Mesendoderm (in vitro differentiated cells): ENCODE measurements around the gene CBY2.
A peak's percentile ranks its signal among the peaks of the same experiment; 100 is the strongest.

Experiments used
- DNase-seq: peaks from one replicate; pipeline ENCODE4 v3.0.0; 2013
- H2AK5ac ChIP-seq: 2 replicates; pipeline ENCODE4 v1.6.1; 2013; ENCODE audit warnings: low read length, inconsistent platforms
- H2BK120ac ChIP-seq: 2 replicates; pipeline ENCODE4 v1.6.1; 2013; ENCODE audit warnings: low read depth, mild to moderate bottlenecking, low read length, moderate library complexity, mixed read lengths
- H2BK15ac ChIP-seq: replicated peaks from 2 replicates; pipeline ENCODE4 v1.6.1; 2013; ENCODE audit warnings: low read depth, mild to moderate bottlenecking, moderate library complexity
- H2BK5ac ChIP-seq: 2 replicates; pipeline ENCODE4 v1.6.1; 2013; ENCODE audit warnings: low read length, inconsistent platforms
- H3K18ac ChIP-seq: 2 replicates; pipeline ENCODE4 v1.6.1; 2013; ENCODE audit warnings: mild to moderate bottlenecking, low read length, mixed read lengths
- H3K23ac ChIP-seq: one replicate; pipeline ENCODE4 v1.6.1; 2013; ENCODE audit warnings: low read length
- H3K27ac ChIP-seq: 2 replicates; pipeline ENCODE4 v1.5.1; 2013; ENCODE audit warnings: low read depth, mild to moderate bottlenecking, inconsistent platforms, low read length, moderate library complexity
- H3K27me3 ChIP-seq: 2 replicates; pipeline ENCODE4 v1.6.1; 2013; ENCODE audit warnings: low read length, control low read depth, mild to moderate bottlenecking, inconsistent platforms; ENCODE audit not compliant: insufficient read depth, poor library complexity
- H3K36me3 ChIP-seq: 2 replicates; pipeline ENCODE4 v1.6.1; 2013; ENCODE audit warnings: low read length, inconsistent platforms; ENCODE audit not compliant: control insufficient read depth, insufficient read depth
- H3K4ac ChIP-seq: one replicate; pipeline ENCODE4 v1.6.1; 2013; ENCODE audit warnings: low read depth, mild to moderate bottlenecking, low read length, moderate library complexity
- H3K4me1 ChIP-seq: 2 replicates; pipeline ENCODE4 v1.6.1; 2013; ENCODE audit warnings: low read depth, low read length, inconsistent platforms; ENCODE audit not compliant: control insufficient read depth
- H3K4me2 ChIP-seq: 2 replicates; pipeline ENCODE4 v1.6.1; 2013; ENCODE audit warnings: low read length
- H3K4me3 ChIP-seq: 2 replicates; pipeline ENCODE4 v1.5.1; 2013; ENCODE audit warnings: mild to moderate bottlenecking, low read length
- H3K56ac ChIP-seq: one replicate; pipeline ENCODE4 v1.6.1; 2013; ENCODE audit warnings: low read length
- H3K79me1 ChIP-seq: 2 replicates; pipeline ENCODE4 v1.6.1; 2013; ENCODE audit warnings: low read length, inconsistent platforms
- H3K79me2 ChIP-seq: 2 replicates; pipeline ENCODE4 v1.6.1; 2013; ENCODE audit warnings: mild to moderate bottlenecking, low read length; ENCODE audit not compliant: control insufficient read depth, insufficient read depth
- H3K9ac ChIP-seq: 2 replicates; pipeline ENCODE4 v1.6.1; 2013; ENCODE audit warnings: low read length, inconsistent platforms
- H4K5ac ChIP-seq: one replicate; pipeline ENCODE4 v1.6.1; 2013; ENCODE audit warnings: low read length
- H4K8ac ChIP-seq: one replicate; pipeline ENCODE4 v1.6.1; 2013; ENCODE audit warnings: low read depth, mild to moderate bottlenecking, control low read depth, low read length, moderate library complexity
- WGBS: extraction: QIAGEN DNeasy Blood & Tissue Kit; methylation state at CpG from one replicate; pipeline ENCODE4 v1.1.7; 2013; ENCODE audit warnings: low lambda C conversion rate, missing lambda C conversion rate; ENCODE audit not compliant: insufficient coverage; ENCODE audit errors: extremely low coverage; 5-methylcytosine and 5-hydroxymethylcytosine counted together

The CBY2 gene

GRCh38 chr13:45733361-45733760, 31.2 kb downstream of the CBY2 start:
- H2BK120ac ChIP-seq: no peak overlapping the region
- H4K5ac ChIP-seq: no peak overlapping the region
- no peak overlapping the region for H2BK5ac ChIP-seq
- H3K79me2 ChIP-seq: no peaks in the 10 kb centered on the region
- H3K4ac ChIP-seq: no peak overlapping the region
- no peak overlapping the region for H2BK15ac ChIP-seq
- no peak overlapping the region for H4K8ac ChIP-seq
- no peak overlapping the region for H3K4me2 ChIP-seq
- no peak overlapping the region for H2AK5ac ChIP-seq
- no CpG with 5 or more reads among the region's 5 CpGs for WGBS
- no peak overlapping the region for H3K18ac ChIP-seq
- H3K36me3 ChIP-seq: no peaks in the 10 kb centered on the region
- H3K56ac ChIP-seq: no peak overlapping the region
- H3K27me3 ChIP-seq: no peaks in the 10 kb centered on the region
- no peaks in the 10 kb centered on the region for H3K4me1 ChIP-seq
- no peak for DNase-seq
- H3K9ac ChIP-seq: no peak overlapping the region
- H3K79me1 ChIP-seq: no peaks in the 10 kb centered on the region
- H3K27ac ChIP-seq: no peak overlapping the region
- H3K23ac ChIP-seq: no peak overlapping the region
- no peak overlapping the region for H3K4me3 ChIP-seq

- no peaks in the 10 kb centered on the region for H3K36me3 ChIP-seq
- no peak overlapping the region for H4K8ac ChIP-seq
- no peak overlapping the region for H3K56ac ChIP-seq
- H2BK5ac ChIP-seq: no peak overlapping the region
- no peak overlapping the region for H3K4me3 ChIP-seq
- H2BK15ac ChIP-seq: no peak overlapping the region
- no peaks in the 10 kb centered on the region for H3K79me1 ChIP-seq
- no peak overlapping the region for H3K4ac ChIP-seq
- no CpG with 5 or more reads among the region's 2 CpGs for WGBS
- H3K4me1 ChIP-seq: no peaks in the 10 kb centered on the region
- H3K27me3 ChIP-seq: no peaks in the 10 kb centered on the region
- H2AK5ac ChIP-seq: no peak overlapping the region
- H3K18ac ChIP-seq: no peak overlapping the region
- H3K79me2 ChIP-seq: no peaks in the 10 kb centered on the region
- H2BK120ac ChIP-seq: no peak overlapping the region
- no peak overlapping the region for H4K5ac ChIP-seq
- H3K4me2 ChIP-seq: no peak overlapping the region
- H3K23ac ChIP-seq: no peak overlapping the region
- no peak overlapping the region for H3K9ac ChIP-seq
- DNase-seq: peak; percentile 94
- H3K27ac ChIP-seq: no peak overlapping the region
These were observed 35.5 kb downstream of the CBY2 start for GRCh38 chr13:45737571-45738017.

- Histone ChIP-seq H2AK5ac (no peak overlapping the region), H3K36me3 (no peaks in the 10 kb centered on the region), H3K79me1 (no peaks in the 10 kb centered on the region), H2BK120ac (no peak overlapping the region), H3K4me1 (no peaks in the 10 kb centered on the region), H3K4me3 (no peak overlapping the region), H3K4me2 (no peak overlapping the region), H3K9ac (no peak overlapping the region), H4K8ac (no peak overlapping the region), H2BK15ac (no peak overlapping the region), H2BK5ac (no peak overlapping the region), H3K4ac (no peak overlapping the region), H3K79me2 (no peaks in the 10 kb centered on the region), H3K27me3 (no peaks in the 10 kb centered on the region), H3K23ac (no peak overlapping the region), H4K5ac (no peak overlapping the region), H3K27ac (no peak overlapping the region), H3K56ac (no peak overlapping the region), H3K18ac (no peak overlapping the region)
- no CpG with 5 or more reads among the region's 5 CpGs for WGBS
- no peak for DNase-seq
These were observed 40.9 kb downstream of the CBY2 start for GRCh38 chr13:45742985-45743384.

- H2AK5ac ChIP-seq: no peak overlapping the region
- H4K5ac ChIP-seq: no peak overlapping the region
- no CpG with 5 or more reads among the region's 3 CpGs for WGBS
- no peak overlapping the region for H3K4ac ChIP-seq
- no peak overlapping the region for H3K23ac ChIP-seq
- H2BK15ac ChIP-seq: no peak overlapping the region
- DNase-seq: no peak
- H3K27me3 ChIP-seq: no peaks in the 10 kb centered on the region
- H3K27ac ChIP-seq: no peak overlapping the region
- no peak overlapping the region for H3K9ac ChIP-seq
- no peaks in the 10 kb centered on the region for H3K79me2 ChIP-seq
- no peak overlapping the region for H3K4me3 ChIP-seq
- H4K8ac ChIP-seq: no peak overlapping the region
- no peak overlapping the region for H2BK120ac ChIP-seq
- H2BK5ac ChIP-seq: no peak overlapping the region
- H3K36me3 ChIP-seq: no peaks in the 10 kb centered on the region
- H3K4me1 ChIP-seq: no peaks in the 10 kb centered on the region
- no peak overlapping the region for H3K4me2 ChIP-seq
- H3K79me1 ChIP-seq: no peaks in the 10 kb centered on the region
- H3K56ac ChIP-seq: no peak overlapping the region
- no peak overlapping the region for H3K18ac ChIP-seq
These were observed 42.9 kb downstream of the CBY2 start for GRCh38 chr13:45744979-45745378.

- Histone ChIP-seq H4K5ac (no peak overlapping the region), H3K23ac (no peak overlapping the region), H3K4me2 (no peak overlapping the region), H3K4me1 (peaks cover 2% of the 10 kb centered on the region), H3K4me3 (no peak overlapping the region), H4K8ac (no peak overlapping the region), H2BK5ac (no peak overlapping the region), H3K36me3 (no peaks in the 10 kb centered on the region), H2AK5ac (no peak overlapping the region), H3K18ac (no peak overlapping the region), H3K4ac (no peak overlapping the region), H3K79me2 (no peaks in the 10 kb centered on the region), H3K27me3 (no peaks in the 10 kb centered on the region), H3K56ac (no peak overlapping the region), H2BK15ac (no peak overlapping the region), H3K27ac (no peak overlapping the region), H2BK120ac (no peak overlapping the region), H3K79me1 (no peaks in the 10 kb centered on the region), H3K9ac (no peak overlapping the region)
- DNase-seq: no peak
- no CpG with 5 or more reads among the region's 2 CpGs for whole genome bisulfite sequencing
These were observed 45.0 kb downstream of the CBY2 start for GRCh38 chr13:45747071-45747470.

- no peak overlapping the region for H3K56ac ChIP-seq
- no peak overlapping the region for H3K4me2 ChIP-seq
- H3K79me2 ChIP-seq: no peaks in the 10 kb centered on the region
- no peak overlapping the region for H2BK15ac ChIP-seq
- no peak overlapping the region for H2AK5ac ChIP-seq
- peak; percentile 88 for DNase-seq
- H3K4me1 ChIP-seq: peaks cover 2% of the 10 kb centered on the region
- H4K5ac ChIP-seq: no peak overlapping the region
- H3K79me1 ChIP-seq: no peaks in the 10 kb centered on the region
- H3K36me3 ChIP-seq: no peaks in the 10 kb centered on the region
- no peak overlapping the region for H3K4me3 ChIP-seq
- no peak overlapping the region for H4K8ac ChIP-seq
- H3K27me3 ChIP-seq: no peaks in the 10 kb centered on the region
- H3K23ac ChIP-seq: no peak overlapping the region
- no peak overlapping the region for H3K9ac ChIP-seq
- H3K27ac ChIP-seq: peak overlapping the region; percentile 11
- H2BK120ac ChIP-seq: no peak overlapping the region
- no peak overlapping the region for H3K4ac ChIP-seq
- WGBS: no CpG with 5 or more reads among the region's 13 CpGs
- no peak overlapping the region for H3K18ac ChIP-seq
- no peak overlapping the region for H2BK5ac ChIP-seq
These were observed 47.0 kb downstream of the CBY2 start for GRCh38 chr13:45748941-45749759.
